Endothelial cell of umbilical vein (primary cell): ENCODE measurements around the gene BCL7A. TPM values are rescaled to one million over a fixed set of nuclear protein-coding genes. Genes with fewer than 3 reads are reported as not detected.

Experiments used
- BruUV-seq: library from RNA; stranded (reverse); fragments of 400-500 nt; replicated peaks from 2 replicates; lab custom pipeline; 2021; lab: Mats Ljungman, UMichigan
- CTCF ChIA-PET: fragments of 300-600, 350-600 bp; sonication (Branson Sonifier 250); formaldehyde crosslinking; loops from one replicate; lab custom pipeline; 2021; ENCODE audit warnings: antibody characterized with exemption, inconsistent platforms; lab: Charles Lee
- POLR2A ChIA-PET: fragments of 300-600, 350-600 bp; sonication (Branson Sonifier 250); formaldehyde crosslinking; loops from one replicate; lab custom pipeline; 2021; ENCODE audit warnings: antibody characterized with exemption, inconsistent platforms; lab: Charles Lee
- DNase-seq: peaks from one replicate; pipeline ENCODE4 v3.0.0-alpha.2; 2011; ENCODE audit warnings: low read depth, low spot score
- FAIRE-seq: peaks from 2 replicates; lab custom pipeline; 2011; peaks lifted over from hg19 to GRCh38; lab: Jason Lieb, UNC
- H2AFZ ChIP-seq: 2 replicates; pipeline ENCODE4 v1.6.0; 2012; ENCODE audit warnings: low read depth, low read length, control low read depth, inconsistent platforms
- H3K27ac ChIP-seq: 2 replicates; pipeline ENCODE4 v1.5.1; 2011; ENCODE audit warnings: low read depth, mild to moderate bottlenecking, control low read depth, low read length, moderate library complexity; ENCODE audit not compliant: insufficient read depth
- H3K27me3 ChIP-seq, 2 experiments: 2 replicates each; pipeline versions ENCODE4 v1.6.0 to v1.6.1; 2011; ENCODE audit warnings: low read length in 2 of 2, mixed read lengths in 1 of 2; ENCODE audit not compliant: control insufficient read depth in 2 of 2, insufficient read depth in 2 of 2
- H3K36me3 ChIP-seq, 2 experiments: 2 replicates in 1 of 2; 3 replicates in 1 of 2; pipeline ENCODE4 v1.5.1; 2011; ENCODE audit warnings: low read length in 2 of 2, mild to moderate bottlenecking in 1 of 2, moderate library complexity in 1 of 2; ENCODE audit not compliant: control insufficient read depth in 2 of 2, insufficient read depth in 2 of 2; ENCODE audit errors: extremely low read depth in 1 of 2
- H3K4me1 ChIP-seq: 3 replicates; pipeline ENCODE4 v1.5.1; 2011; ENCODE audit warnings: mild to moderate bottlenecking, low read length; ENCODE audit not compliant: control insufficient read depth, insufficient read depth; ENCODE audit errors: extremely low read depth
- H3K4me2 ChIP-seq: 2 replicates; pipeline ENCODE4 v1.6.1; 2011; ENCODE audit warnings: low read length, control low read depth, mixed read lengths; ENCODE audit not compliant: insufficient read depth
- H3K4me3 ChIP-seq, 3 experiments: fragments of 200-600 bp in 1 of 3; sonication (generic), shearing (Covaris generic) in 1 of 3; replicated peaks in 1 of 3; 2 replicates each; pipeline ENCODE4 v1.5.1; 2011 to 2016; ENCODE audit warnings: control low read depth in 3 of 3, low read length in 3 of 3, mild to moderate bottlenecking in 2 of 3, inconsistent platforms in 1 of 3, low read depth in 1 of 3, moderate library complexity in 1 of 3; ENCODE audit not compliant: insufficient read depth in 1 of 3
- H3K79me2 ChIP-seq: 2 replicates; pipeline ENCODE4 v1.6.0; 2012; ENCODE audit warnings: low read length, inconsistent platforms; ENCODE audit not compliant: control insufficient read depth, insufficient read depth
- H3K9ac ChIP-seq: replicated peaks from 2 replicates; pipeline ENCODE3; 2011; ENCODE audit warnings: low read length, control low read depth; ENCODE audit not compliant: insufficient read depth; ENCODE audit errors: extremely low read depth
- H3K9me1 ChIP-seq: replicated peaks from 3 replicates; pipeline ENCODE4 v1.6.0; 2011; ENCODE audit warnings: mild to moderate bottlenecking, low read length; ENCODE audit not compliant: control insufficient read depth, insufficient read depth; ENCODE audit errors: extremely low read depth
- H3K9me3 ChIP-seq: replicated peaks from 2 replicates; pipeline ENCODE4 v1.5.1; 2012; ENCODE audit warnings: low read length, inconsistent platforms; ENCODE audit not compliant: control insufficient read depth, insufficient read depth
- H4K20me1 ChIP-seq: replicated peaks from 2 replicates; pipeline ENCODE3; 2011; ENCODE audit warnings: mild to moderate bottlenecking, low read length; ENCODE audit not compliant: control insufficient read depth, insufficient read depth; ENCODE audit errors: extremely low read depth
- EZH2 ChIP-seq: IDR thresholded peaks from 2 replicates; pipeline ENCODE4 v1.6.1; 2012; ENCODE audit warnings: borderline replicate concordance, low read depth, mild to moderate bottlenecking, moderate library complexity, low read length, inconsistent platforms; ENCODE audit not compliant: severe bottlenecking
- FOS ChIP-seq: IDR thresholded peaks from 2 replicates; pipeline ENCODE4 v1.6.1; 2011; ENCODE audit warnings: mild to moderate bottlenecking, low read length, moderate library complexity, borderline replicate concordance; ENCODE audit not compliant: insufficient read depth
- GATA2 ChIP-seq: IDR thresholded peaks from 2 replicates; pipeline ENCODE4 v1.7.0; 2011; ENCODE audit warnings: low read depth, mild to moderate bottlenecking, moderate library complexity, mixed read lengths, low read length; ENCODE audit not compliant: insufficient read length, insufficient read depth
- JUN ChIP-seq: IDR thresholded peaks from 2 replicates; pipeline ENCODE4 v1.6.1; 2011; ENCODE audit warnings: borderline replicate concordance, low read depth; ENCODE audit not compliant: insufficient read length, insufficient read depth
- MYC ChIP-seq: IDR thresholded peaks from one replicate; pipeline ENCODE4 v1.6.1; 2011; ENCODE audit warnings: mild to moderate bottlenecking, low read depth, low read length
- POLR2A ChIP-seq: IDR thresholded peaks from 2 replicates; pipeline ENCODE4 v1.6.1; 2012; ENCODE audit warnings: low read depth, mild to moderate bottlenecking, control low read depth, low read length
- POLR2AphosphoS5 ChIP-seq: IDR thresholded peaks from 2 replicates; pipeline ENCODE4 v1.6.1; 2012; ENCODE audit warnings: low read depth, mild to moderate bottlenecking, control low read depth, low read length, moderate library complexity; ENCODE audit not compliant: insufficient read depth
- dilution Hi-C: fragments of 300-500 bp; cut with MboI; formaldehyde crosslinking; loops from one replicate; pipeline ENCODE4 v1.15.0; 2019; ENCODE audit warnings: low sequenced_read_pairs; ENCODE audit not compliant: extremely low pct_ligation_motif_present
- intact Hi-C: fragments of 100-400 bp; cut with micrococcal nuclease; formaldehyde crosslinking; loops from one replicate; pipeline ENCODE4 v1.10.0; 2022
- polyA plus RNA-seq, 4 experiments: library from polyadenylated mRNA; depleted of rRNA in 3 of 4; stranded (reverse) in 3 of 4; unstranded in 1 of 4; fragments of >200 nt; gene quantifications; 2 replicates each; pipeline versions ENCODE4 v1.2.1 to v1.2.3, GENCODE V29; 2011 to 2012; ENCODE audit warnings: missing spikeins in 1 of 4
- total RNA-seq: library from RNA; stranded (reverse); gene quantifications from 2 replicates; pipeline ENCODE4 v1.2.3, GENCODE V29; 2021
- TF ChIP-seq, protein P1 (sequence below), 2 donors: IDR thresholded peaks; 1 replicate in 1 of 2; 2 replicates in 1 of 2; pipeline ENCODE4 v1.5.1; 2011; ENCODE audit warnings: low read length in 2 of 2, mild to moderate bottlenecking in 2 of 2, moderate library complexity in 2 of 2, control low read depth in 1 of 2, inconsistent platforms in 1 of 2, low read depth in 1 of 2; ENCODE audit not compliant: insufficient read depth in 1 of 2; ENCODE audit errors: extremely low read depth in 1 of 2
- TF ChIP-seq, protein P2 (sequence below): IDR thresholded peaks from 2 replicates; pipeline ENCODE4 v1.6.1; 2011; ENCODE audit not compliant: insufficient read depth, insufficient read length

Gene BCL7A
- total and polyA plus RNA-seq, 2 donors (not counting 3 experiments of a cell fraction or from before 2014, with no cell fraction given) = 9.7 to 11.1 TPM

- peak; percentile 26 for DNase-seq
- peaks cover 2 to 14% of the 10 kb centered on the region in 2 experiments for H3K36me3 ChIP-seq
- BruUV-seq = no TSS peak
- intact Hi-C loops = no loop called here
- H3K79me2 ChIP-seq = peaks cover 78% of the 10 kb centered on the region
- H3K27ac ChIP-seq = peak overlapping the region; percentile 76
- H3K9me3 ChIP-seq = no peaks in the 10 kb centered on the region
- H3K9me1 ChIP-seq = no peaks in the 10 kb centered on the region
- ChIA-PET POLR2A (interaction anchor here (1.3 kb wide), 1 partner anchor 38 kb away, joined by 4 read pairs; no protein-coding TSS in a partner anchor), CTCF (interaction anchor here (1.3 to 3.9 kb wide), 4 partner anchors 13 to 40 kb away, joined by 3 to 42 read pairs (median 32); no protein-coding TSS in a partner anchor)
- no peaks in the 10 kb centered on the region for H4K20me1 ChIP-seq
- peak; percentile 64 for FAIRE-seq
- H3K4me2 ChIP-seq = peak overlapping the region; percentile 85
- no peaks in the 10 kb centered on the region for H3K27me3 ChIP-seq
- TF ChIP-seq, protein P1, sequence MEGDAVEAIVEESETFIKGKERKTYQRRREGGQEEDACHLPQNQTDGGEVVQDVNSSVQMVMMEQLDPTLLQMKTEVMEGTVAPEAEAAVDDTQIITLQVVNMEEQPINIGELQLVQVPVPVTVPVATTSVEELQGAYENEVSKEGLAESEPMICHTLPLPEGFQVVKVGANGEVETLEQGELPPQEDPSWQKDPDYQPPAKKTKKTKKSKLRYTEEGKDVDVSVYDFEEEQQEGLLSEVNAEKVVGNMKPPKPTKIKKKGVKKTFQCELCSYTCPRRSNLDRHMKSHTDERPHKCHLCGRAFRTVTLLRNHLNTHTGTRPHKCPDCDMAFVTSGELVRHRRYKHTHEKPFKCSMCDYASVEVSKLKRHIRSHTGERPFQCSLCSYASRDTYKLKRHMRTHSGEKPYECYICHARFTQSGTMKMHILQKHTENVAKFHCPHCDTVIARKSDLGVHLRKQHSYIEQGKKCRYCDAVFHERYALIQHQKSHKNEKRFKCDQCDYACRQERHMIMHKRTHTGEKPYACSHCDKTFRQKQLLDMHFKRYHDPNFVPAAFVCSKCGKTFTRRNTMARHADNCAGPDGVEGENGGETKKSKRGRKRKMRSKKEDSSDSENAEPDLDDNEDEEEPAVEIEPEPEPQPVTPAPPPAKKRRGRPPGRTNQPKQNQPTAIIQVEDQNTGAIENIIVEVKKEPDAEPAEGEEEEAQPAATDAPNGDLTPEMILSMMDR (IDR thresholded peaks at IDR 0.05; ENCODE audit: extremely low read depth in 1 of 2, insufficient read depth in 1 of 2, low read depth in 1 of 2, low read length in 2 of 2) = no peak
- TF ChIP-seq POLR2A = no peak
- TF ChIP-seq, protein P2, sequence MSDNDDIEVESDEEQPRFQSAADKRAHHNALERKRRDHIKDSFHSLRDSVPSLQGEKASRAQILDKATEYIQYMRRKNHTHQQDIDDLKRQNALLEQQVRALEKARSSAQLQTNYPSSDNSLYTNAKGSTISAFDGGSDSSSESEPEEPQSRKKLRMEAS = no peak
- no peak for TF ChIP-seq EZH2
- no peak for TF ChIP-seq JUN
- TF ChIP-seq MYC = no peak
- TF ChIP-seq GATA2 = no peak
- no peak for TF ChIP-seq POLR2AphosphoS5
- TF ChIP-seq FOS = no peak
- no peak overlapping the region for H3K9ac ChIP-seq
- no peak overlapping the region for H2AFZ ChIP-seq
- dilution Hi-C loops = no loop called here
- H3K4me1 ChIP-seq = peaks cover 36% of the 10 kb centered on the region
- peak overlapping the region in 1 of 3 experiments; percentile 76 for H3K4me3 ChIP-seq
Observed at GRCh38 chr12:122082621-122083356, 61.1 kb downstream of the BCL7A start.
